Upper lobe of left lung (tissue), 4 donors: ENCODE results near the gene GPR176.

Source experiments
- POLR2A ChIP-seq, 4 donors: fragments of 450-650 bp; IDR thresholded peaks; one replicate each; pipeline ENCODE4 v1.5.1; 2016 to 2017; ENCODE audit warnings: antibody characterized with exemption in 4 of 4, mild to moderate bottlenecking in 2 of 4
- POLR2AphosphoS5 ChIP-seq, 2 donors: sonication (generic); formaldehyde crosslinking; IDR thresholded peaks; one replicate each; pipeline ENCODE4 v1.5.1; 2017; ENCODE audit warnings: antibody characterized with exemption in 2 of 2

GRCh38 chr15:39837454-39837853 lies 82.6 kb downstream of the GPR176 start:
- TF ChIP-seq POLR2AphosphoS5 (IDR thresholded peaks at IDR 0.05), result no peak
- no peak for TF ChIP-seq POLR2A (IDR thresholded peaks at IDR 0.05)
